Neural cell (in vitro differentiated cells): ENCODE data around the gene HLA-C.
"Not testable (repeated sequence)": the region's sequence is repeated elsewhere in the genome, so short reads cannot be mapped to it uniquely, and the experiment has no call there.

Experiments used
- EP300 ChIP-seq: fragments of 450-650 bp; conservative IDR thresholded peaks from 2 replicates; pipeline ENCODE4 v1.6.1; 2014; ENCODE audit warnings: antibody characterized with exemption, mild to moderate bottlenecking, moderate library complexity; ENCODE audit not compliant: poor library complexity, severe bottlenecking
- EZH2 ChIP-seq: fragments of 200-600, 300-800 bp; shearing (Covaris generic), sonication (generic); IDR thresholded peaks from 2 replicates; pipeline ENCODE4 v1.6.1; 2014; ENCODE audit warnings: antibody characterized with exemption, low read length, borderline replicate concordance, mild to moderate bottlenecking; ENCODE audit not compliant: insufficient read depth, poor library complexity, severe bottlenecking
- MXI1 ChIP-seq: fragments of 450-650 bp; conservative IDR thresholded peaks from 2 replicates; pipeline ENCODE4 v1.6.1; 2014; ENCODE audit warnings: antibody characterized with exemption, mild to moderate bottlenecking; ENCODE audit not compliant: poor library complexity, severe bottlenecking
- POLR2AphosphoS5 ChIP-seq: IDR thresholded peaks from 2 replicates; pipeline ENCODE4 v1.6.1; 2012
- RAD21 ChIP-seq: fragments of 450-650 bp; conservative IDR thresholded peaks from 2 replicates; pipeline ENCODE4 v1.6.1; 2014; ENCODE audit warnings: antibody characterized with exemption, mild to moderate bottlenecking, moderate library complexity
- SMC3 ChIP-seq: fragments of 450-650 bp; conservative IDR thresholded peaks from 2 replicates; pipeline ENCODE4 v1.6.1; 2014; ENCODE audit warnings: antibody characterized with exemption, mild to moderate bottlenecking, moderate library complexity; ENCODE audit not compliant: poor library complexity
- TAF1 ChIP-seq: IDR thresholded peaks from 2 replicates; pipeline ENCODE4 v1.6.1; 2012; ENCODE audit warnings: low read depth
- TF ChIP-seq, protein P1 (sequence below): fragments of 450-650 bp; IDR thresholded peaks from 2 replicates; pipeline ENCODE4 v1.5.1; 2014; ENCODE audit warnings: antibody characterized with exemption, mild to moderate bottlenecking, moderate library complexity; ENCODE audit not compliant: poor library complexity, severe bottlenecking
- TF ChIP-seq, protein P2 (sequence below): IDR thresholded peaks from 2 replicates; pipeline ENCODE4 v1.6.1; 2012; ENCODE audit warnings: borderline replicate concordance

DNA sequence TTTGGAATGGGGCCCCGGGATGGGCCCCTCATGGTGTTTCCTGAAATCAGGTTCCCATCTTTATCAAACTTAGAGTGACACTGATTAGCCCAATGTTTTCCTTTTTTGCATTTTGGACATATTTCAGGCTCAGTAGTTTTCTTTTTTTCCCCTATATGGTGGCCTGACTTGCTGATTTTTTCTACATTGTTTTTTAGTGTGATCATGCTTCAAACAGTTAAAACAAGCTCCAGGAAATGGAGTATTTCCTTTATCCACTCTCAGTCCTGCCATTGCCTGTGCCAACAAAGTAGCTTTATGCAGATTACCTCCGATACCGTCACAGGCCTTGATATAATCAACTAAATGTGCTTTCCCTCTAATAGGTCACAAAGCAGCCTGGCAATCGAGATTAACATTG lies 37.8 kb downstream of the HLA-C start:
- TF ChIP-seq EZH2, EP300, POLR2AphosphoS5, RAD21, SMC3, MXI1, TAF1: not testable (repeated sequence)
- TF ChIP-seq, protein P1, sequence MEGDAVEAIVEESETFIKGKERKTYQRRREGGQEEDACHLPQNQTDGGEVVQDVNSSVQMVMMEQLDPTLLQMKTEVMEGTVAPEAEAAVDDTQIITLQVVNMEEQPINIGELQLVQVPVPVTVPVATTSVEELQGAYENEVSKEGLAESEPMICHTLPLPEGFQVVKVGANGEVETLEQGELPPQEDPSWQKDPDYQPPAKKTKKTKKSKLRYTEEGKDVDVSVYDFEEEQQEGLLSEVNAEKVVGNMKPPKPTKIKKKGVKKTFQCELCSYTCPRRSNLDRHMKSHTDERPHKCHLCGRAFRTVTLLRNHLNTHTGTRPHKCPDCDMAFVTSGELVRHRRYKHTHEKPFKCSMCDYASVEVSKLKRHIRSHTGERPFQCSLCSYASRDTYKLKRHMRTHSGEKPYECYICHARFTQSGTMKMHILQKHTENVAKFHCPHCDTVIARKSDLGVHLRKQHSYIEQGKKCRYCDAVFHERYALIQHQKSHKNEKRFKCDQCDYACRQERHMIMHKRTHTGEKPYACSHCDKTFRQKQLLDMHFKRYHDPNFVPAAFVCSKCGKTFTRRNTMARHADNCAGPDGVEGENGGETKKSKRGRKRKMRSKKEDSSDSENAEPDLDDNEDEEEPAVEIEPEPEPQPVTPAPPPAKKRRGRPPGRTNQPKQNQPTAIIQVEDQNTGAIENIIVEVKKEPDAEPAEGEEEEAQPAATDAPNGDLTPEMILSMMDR, result not testable (repeated sequence)
- TF ChIP-seq, protein P2, sequence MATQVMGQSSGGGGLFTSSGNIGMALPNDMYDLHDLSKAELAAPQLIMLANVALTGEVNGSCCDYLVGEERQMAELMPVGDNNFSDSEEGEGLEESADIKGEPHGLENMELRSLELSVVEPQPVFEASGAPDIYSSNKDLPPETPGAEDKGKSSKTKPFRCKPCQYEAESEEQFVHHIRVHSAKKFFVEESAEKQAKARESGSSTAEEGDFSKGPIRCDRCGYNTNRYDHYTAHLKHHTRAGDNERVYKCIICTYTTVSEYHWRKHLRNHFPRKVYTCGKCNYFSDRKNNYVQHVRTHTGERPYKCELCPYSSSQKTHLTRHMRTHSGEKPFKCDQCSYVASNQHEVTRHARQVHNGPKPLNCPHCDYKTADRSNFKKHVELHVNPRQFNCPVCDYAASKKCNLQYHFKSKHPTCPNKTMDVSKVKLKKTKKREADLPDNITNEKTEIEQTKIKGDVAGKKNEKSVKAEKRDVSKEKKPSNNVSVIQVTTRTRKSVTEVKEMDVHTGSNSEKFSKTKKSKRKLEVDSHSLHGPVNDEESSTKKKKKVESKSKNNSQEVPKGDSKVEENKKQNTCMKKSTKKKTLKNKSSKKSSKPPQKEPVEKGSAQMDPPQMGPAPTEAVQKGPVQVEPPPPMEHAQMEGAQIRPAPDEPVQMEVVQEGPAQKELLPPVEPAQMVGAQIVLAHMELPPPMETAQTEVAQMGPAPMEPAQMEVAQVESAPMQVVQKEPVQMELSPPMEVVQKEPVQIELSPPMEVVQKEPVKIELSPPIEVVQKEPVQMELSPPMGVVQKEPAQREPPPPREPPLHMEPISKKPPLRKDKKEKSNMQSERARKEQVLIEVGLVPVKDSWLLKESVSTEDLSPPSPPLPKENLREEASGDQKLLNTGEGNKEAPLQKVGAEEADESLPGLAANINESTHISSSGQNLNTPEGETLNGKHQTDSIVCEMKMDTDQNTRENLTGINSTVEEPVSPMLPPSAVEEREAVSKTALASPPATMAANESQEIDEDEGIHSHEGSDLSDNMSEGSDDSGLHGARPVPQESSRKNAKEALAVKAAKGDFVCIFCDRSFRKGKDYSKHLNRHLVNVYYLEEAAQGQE, result not testable (repeated sequence)
